GM21423 (cell line): ENCODE results near the gene SUMO3.

Experiments used
- ATAC-seq: cut with Tn5 transposase; IDR thresholded peaks from one replicate; pipeline ENCODE4 v1.9.1; 2021; ENCODE audit warnings: mild to moderate bottlenecking, moderate library complexity; ENCODE audit not compliant: unreplicated experiment

Gene SUMO3

GRCh38 chr21:44831227-44831860 is 13.5 kb upstream of the SUMO3 start:
- ATAC-seq: no peak

DNA sequence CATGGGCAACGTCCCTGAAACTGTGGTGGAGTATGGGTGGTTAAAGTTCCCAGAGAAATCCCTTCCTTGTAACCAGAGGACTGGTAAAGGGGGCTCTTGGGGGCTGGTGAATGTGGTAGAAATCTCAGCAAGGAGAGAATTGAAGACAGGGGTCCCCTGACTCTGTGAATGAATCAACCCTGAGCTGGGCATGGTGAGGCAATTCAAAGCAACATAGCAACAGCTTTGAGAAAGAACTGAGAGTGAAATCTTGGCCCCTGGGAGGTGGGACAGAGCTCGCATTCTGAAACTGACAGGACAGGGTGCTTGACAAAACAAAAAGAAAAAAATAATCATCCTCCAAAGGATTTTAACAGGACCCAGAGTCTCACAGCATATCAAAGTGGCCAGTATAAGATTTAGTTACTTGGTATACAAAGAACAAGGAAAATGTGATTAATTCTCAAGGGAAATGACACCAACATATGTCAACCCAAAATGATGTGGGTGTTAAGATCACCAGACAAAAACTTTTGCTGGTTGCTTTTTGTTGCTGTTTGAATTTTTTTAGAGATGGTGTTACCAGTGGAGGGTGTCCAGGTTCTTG is 11.7 kb upstream of the SUMO3 start:
- no peak for ATAC-seq

GRCh38 chr21:44828362-44829056 is 10.6 kb upstream of the SUMO3 start:
- ATAC-seq: no peak

DNA sequence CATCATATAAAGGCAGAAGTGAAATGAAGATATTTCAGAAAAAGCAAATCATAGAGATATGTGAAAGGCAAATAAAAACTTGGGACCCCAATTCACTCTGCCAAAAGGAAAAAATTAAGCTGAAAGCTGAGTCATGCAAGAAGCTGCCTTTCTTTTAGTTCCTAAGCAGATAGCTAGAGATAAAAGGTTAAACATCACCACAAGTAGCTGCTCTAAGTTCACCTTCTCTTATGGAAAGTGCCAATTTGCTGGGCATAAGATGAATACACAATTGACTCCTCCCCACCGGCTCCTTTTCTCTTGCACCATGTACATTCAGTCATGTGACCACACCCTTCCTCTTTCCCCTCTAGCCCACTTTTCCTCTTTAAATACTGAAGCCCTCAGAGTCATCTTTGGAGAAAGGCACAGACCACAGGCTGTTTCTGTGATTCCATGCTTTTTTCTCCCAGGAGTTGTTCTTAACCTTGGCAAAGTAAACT is 5.4 kb upstream of the SUMO3 start:
- no peak for ATAC-seq

DNA sequence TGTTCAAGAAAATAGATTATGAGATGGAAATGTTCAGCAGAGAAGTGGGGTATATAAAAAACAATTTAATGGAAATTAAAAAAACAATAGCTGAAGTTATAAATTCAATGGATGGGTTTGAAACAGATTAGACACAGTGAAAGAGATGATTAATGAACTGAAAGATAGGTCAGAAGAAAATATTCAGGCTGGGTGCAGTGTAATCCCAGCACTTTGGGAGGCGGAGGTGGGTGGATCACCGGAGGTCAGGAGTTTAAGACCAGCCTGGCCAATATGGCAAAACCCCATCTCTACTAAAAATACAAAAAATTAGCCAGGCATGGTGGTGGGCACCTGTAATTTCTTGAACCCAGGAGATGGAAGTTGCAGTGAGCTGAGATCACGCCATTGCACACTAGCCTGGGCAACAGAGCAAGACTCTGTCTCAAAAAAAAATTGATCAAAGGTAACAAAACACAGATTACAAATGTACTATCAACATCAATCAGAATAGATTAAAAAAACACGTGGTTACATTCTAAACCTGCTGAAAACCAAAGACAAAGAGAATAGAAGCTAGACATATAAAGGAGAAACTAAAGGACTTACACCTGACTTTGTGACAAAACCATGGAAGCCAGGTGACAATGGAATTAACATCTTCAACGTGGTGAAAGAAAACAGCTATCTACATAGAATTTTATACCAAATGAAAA is 4.8 kb upstream of the SUMO3 start:
- no peak for ATAC-seq

- no peak for ATAC-seq
Measured at GRCh38 chr21:44820851-44821250, 3.0 kb upstream of the SUMO3 start.

DNA sequence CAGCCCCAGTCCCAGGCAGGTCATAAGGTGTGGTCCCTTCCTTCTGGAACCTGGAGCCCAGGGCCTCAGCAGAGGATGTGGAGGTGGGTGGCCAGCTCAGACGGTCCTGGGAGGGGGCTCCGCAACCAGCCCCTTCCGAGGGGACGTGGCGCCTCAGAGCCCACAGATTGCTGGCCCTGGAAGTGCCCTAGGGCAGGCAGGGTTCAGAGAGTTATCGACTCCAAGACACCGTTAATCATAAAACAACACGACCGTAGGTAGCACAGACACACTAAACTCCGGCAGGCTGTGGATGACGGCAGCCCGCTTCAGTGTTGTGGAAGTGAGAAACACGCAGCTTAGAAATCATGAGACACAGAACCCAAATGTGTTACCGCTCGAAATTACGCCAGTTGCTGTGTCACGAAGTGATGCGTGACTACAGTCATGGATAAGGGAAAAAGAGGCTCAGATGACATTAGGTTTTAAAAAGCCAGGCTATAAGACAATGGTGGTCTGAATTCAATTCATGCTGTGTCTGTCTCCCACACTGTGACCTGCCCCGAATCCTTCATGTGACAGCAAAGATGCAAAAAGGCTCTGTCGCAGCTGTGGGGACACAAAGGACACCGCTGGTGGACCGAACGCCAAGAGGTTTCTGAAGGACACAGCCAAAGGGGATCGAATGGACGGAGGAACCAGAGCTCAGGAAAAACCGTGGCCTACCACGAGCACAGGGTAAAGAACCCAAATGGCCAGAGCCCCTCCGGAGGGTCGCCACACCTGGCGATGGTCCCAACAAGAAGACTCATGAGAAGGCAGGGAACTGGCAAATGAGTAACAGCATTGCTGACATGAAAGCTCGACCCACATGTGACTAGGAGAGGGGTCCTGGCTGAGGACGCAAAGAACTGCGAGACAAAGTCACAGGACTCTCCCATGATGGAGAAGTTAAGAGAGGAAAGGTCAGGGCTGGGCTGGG is 1.7 kb upstream of the SUMO3 start:
- no peak for ATAC-seq

GRCh38 chr21:44818640-44819011 is 764 bp upstream of the SUMO3 start:
- ATAC-seq: no peak

DNA sequence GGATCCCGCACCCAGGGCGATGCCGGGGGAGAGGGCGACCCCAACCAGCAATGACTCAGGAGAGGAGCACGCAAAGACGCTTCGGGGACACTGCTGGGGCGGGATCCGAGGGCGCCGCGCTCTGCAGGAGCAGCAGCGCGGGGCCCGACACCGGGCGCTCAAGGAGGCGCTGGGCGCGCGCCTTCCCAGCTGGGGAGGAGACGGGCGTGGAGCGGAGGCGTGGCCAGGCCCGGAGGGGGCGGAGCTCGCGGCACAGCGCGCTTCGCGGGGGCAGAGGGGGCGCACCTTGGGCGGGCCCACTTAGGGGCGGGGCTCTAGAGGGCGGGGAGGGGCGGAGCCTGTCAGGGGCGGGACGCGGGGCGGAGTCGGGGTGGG is 369 bp downstream of the SUMO3 start:
- ATAC-seq: peak; percentile 79

- no peak for ATAC-seq
Measured at GRCh38 chr21:44816761-44817505, 929 bp downstream of the SUMO3 start.

- ATAC-seq: no peak
Measured at GRCh38 chr21:44815852-44816628, 1.8 kb downstream of the SUMO3 start.

GRCh38 chr21:44815225-44815624 is 2.6 kb downstream of the SUMO3 start:
- no peak for ATAC-seq

GRCh38 chr21:44814498-44815023 is 3.3 kb downstream of the SUMO3 start:
- ATAC-seq: no peak

GRCh38 chr21:44813727-44814126 is 4.1 kb downstream of the SUMO3 start:
- no peak for ATAC-seq

DNA sequence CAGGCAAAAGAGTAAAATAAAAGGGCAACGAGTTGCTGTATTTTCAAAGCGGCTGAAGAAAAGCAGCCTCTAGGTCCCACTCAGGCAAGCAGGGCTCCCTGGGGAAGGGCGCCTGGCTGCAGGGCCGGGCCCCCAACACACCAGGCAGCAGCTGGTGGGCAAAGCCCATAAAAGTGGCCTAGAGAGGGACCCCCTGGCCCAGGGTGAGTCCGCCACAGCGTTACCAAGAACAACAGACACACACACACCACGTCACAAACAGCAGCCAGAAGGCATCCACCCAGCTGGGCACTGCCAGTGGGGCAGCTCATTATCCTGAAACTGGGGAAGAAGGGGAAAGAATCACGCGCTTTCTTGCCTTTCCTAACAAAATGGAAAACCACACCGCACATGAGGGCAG is 4.7 kb downstream of the SUMO3 start:
- ATAC-seq: no peak

- ATAC-seq: no peak
Measured at GRCh38 chr21:44812640-44813039, 5.2 kb downstream of the SUMO3 start.

DNA sequence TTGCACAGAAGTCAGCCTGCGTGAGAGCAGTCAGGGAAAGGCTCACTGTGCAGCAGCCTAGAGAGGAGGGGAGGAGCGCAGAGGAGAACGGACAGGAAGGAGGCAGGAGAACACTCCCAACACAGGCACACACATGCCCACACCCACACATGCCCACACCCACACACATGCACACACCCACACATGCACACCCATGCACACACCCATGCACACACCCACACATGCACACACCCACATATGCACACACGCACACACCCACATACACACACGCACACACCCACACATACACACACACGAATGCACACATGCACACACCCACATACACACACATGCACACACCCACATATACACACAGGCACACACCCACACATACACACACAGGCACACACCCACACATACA is 7.1 kb downstream of the SUMO3 start:
- no peak for ATAC-seq

GRCh38 chr21:44805859-44806258 is 12.0 kb downstream of the SUMO3 start:
- no peak for ATAC-seq

DNA sequence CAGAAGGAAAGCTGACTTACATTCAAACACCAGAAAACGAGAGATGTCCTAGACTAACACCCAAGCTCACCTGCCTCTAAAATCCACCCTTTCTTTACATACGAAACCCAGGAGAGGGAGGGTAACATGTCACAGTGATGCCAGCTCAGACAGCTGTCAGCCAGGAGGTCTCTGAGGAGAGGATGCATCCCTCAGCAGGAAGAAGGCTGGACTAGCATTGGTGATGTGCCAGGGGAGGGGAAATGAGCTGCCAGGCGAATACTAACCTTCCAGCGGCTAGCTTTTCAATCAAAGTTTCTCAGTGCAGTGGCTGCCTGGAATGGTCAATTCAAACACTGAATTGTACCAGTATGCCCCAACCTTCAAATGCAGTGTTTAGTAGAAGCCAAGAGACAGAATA is 12.6 kb downstream of the SUMO3 start:
- no peak for ATAC-seq
